OCI-LY3 (cell line): ENCODE results near the gene SERTAD3.

Experiments
- H2AFZ ChIP-seq: fragments of 200-600, 300-600 bp; shearing (Covaris generic); 2 replicates; pipeline ENCODE4 v1.6.0; 2014; ENCODE audit warnings: antibody characterized with exemption, low read depth, low read length
- H3K27ac ChIP-seq: fragments of 200-600, 300-600 bp; sonication (generic); 2 replicates; pipeline ENCODE4 v1.5.1; 2014; ENCODE audit warnings: mild to moderate bottlenecking, low read length, moderate library complexity, mixed read lengths
- H3K27me3 ChIP-seq: fragments of 200-600, 300-600 bp; sonication (generic); 2 replicates; pipeline ENCODE4 v1.6.1; 2014; ENCODE audit warnings: low read depth, low read length, mixed read lengths
- H3K36me3 ChIP-seq: fragments of 200-600, 300-600 bp; sonication (generic); replicated peaks from 2 replicates; pipeline ENCODE3; 2014; ENCODE audit warnings: low read depth, low read length, mixed read lengths
- H3K4me1 ChIP-seq: fragments of 300-600, 200-600 bp; sonication (generic); 2 replicates; pipeline ENCODE4 v1.6.1; 2014; ENCODE audit warnings: low read length, mixed read lengths
- H3K4me2 ChIP-seq: fragments of 200-600, 300-600 bp; sonication (generic); 2 replicates; pipeline ENCODE4 v1.6.1; 2014; ENCODE audit warnings: low read length, mixed read lengths
- H3K4me3 ChIP-seq: fragments of 300-600, 200-600 bp; sonication (generic); 2 replicates; pipeline ENCODE4 v1.5.1; 2014; ENCODE audit warnings: antibody characterized with exemption, mild to moderate bottlenecking, low read length, moderate library complexity
- H3K79me2 ChIP-seq: fragments of 300-600, 200-600 bp; shearing (Covaris generic); 2 replicates; pipeline ENCODE4 v1.6.1; 2014; ENCODE audit warnings: mild to moderate bottlenecking, low read length, mixed read lengths
- H3K9ac ChIP-seq: fragments of 300-600, 200-600 bp; shearing (Covaris generic); 2 replicates; pipeline ENCODE4 v1.6.0; 2014; ENCODE audit warnings: mild to moderate bottlenecking, low read length, moderate library complexity
- H3K9me3 ChIP-seq: fragments of 200-600, 300-600 bp; shearing (Covaris generic); 2 replicates; pipeline ENCODE4 v1.6.1; 2014; ENCODE audit warnings: low read length, mixed read lengths; ENCODE audit not compliant: insufficient read depth
- H4K20me1 ChIP-seq: fragments of 200-600, 300-600 bp; sonication (generic); 2 replicates; pipeline ENCODE4 v1.6.1; 2016; ENCODE audit warnings: low read length, mixed read lengths; ENCODE audit not compliant: insufficient read depth
- CTCF ChIP-seq: fragments of 200-600, 300-600 bp; sonication (generic); IDR thresholded peaks from 2 replicates; pipeline ENCODE4 v1.5.1; 2014; ENCODE audit warnings: antibody characterized with exemption, low read length, low read depth
- EZH2phosphoT487 ChIP-seq: fragments of 200-600 bp; shearing (Covaris generic); IDR thresholded peaks from 2 replicates; pipeline ENCODE4 v1.6.1; 2018; ENCODE audit warnings: antibody characterized with exemption, mixed run types, low read depth

Gene SERTAD3

GRCh38 chr19:40392894-40393517, 51.1 kb downstream of the SERTAD3 start:
- H3K9me3 ChIP-seq = no peaks in the 10 kb centered on the region
- H3K27ac ChIP-seq = no peak overlapping the region
- no peak overlapping the region for H3K4me2 ChIP-seq
- H4K20me1 ChIP-seq = no peaks in the 10 kb centered on the region
- H3K79me2 ChIP-seq = no peaks in the 10 kb centered on the region
- no peak overlapping the region for H3K4me3 ChIP-seq
- peaks cover 27% of the 10 kb centered on the region for H3K27me3 ChIP-seq
- H3K36me3 ChIP-seq = no peaks in the 10 kb centered on the region
- H3K9ac ChIP-seq = no peak overlapping the region
- TF ChIP-seq EZH2phosphoT487 (no peak), CTCF (peak; percentile 34; the same call in 1 of the 2 replicates)
- no peaks in the 10 kb centered on the region for H3K4me1 ChIP-seq
- no peak overlapping the region for H2AFZ ChIP-seq

GRCh38 chr19:40392123-40392522, 52.0 kb downstream of the SERTAD3 start:
- TF ChIP-seq EZH2phosphoT487 (no peak), CTCF (no peak)
- Histone ChIP-seq H3K4me2 (no peak overlapping the region), H3K27me3 (peaks cover 25% of the 10 kb centered on the region), H3K9ac (no peak overlapping the region), H2AFZ (no peak overlapping the region), H3K4me3 (no peak overlapping the region), H3K36me3 (no peaks in the 10 kb centered on the region), H3K27ac (no peak overlapping the region), H3K79me2 (no peaks in the 10 kb centered on the region), H4K20me1 (no peaks in the 10 kb centered on the region), H3K4me1 (no peaks in the 10 kb centered on the region), H3K9me3 (no peaks in the 10 kb centered on the region)
